Measurements from ENCODE around the gene FURIN. TPM values are rescaled to one million over a fixed set of nuclear protein-coding genes. Genes with fewer than 3 reads are reported as not detected.
A peak's percentile ranks its signal among the peaks of the same experiment; 100 is the strongest.

FURIN gene
- polyA plus RNA-seq, 1 experiment = 30.9 TPM

GRCh38 chr15:90883526-90883975, 15.2 kb downstream of the FURIN start:
- Histone ChIP-seq H3K27me3 (ENCODE audit: control insufficient read depth, insufficient read depth, low read length) (no peaks in the 10 kb centered on the region), H3K36me3 (ENCODE audit: control insufficient read depth, insufficient read depth, low read length) (peaks cover 31% of the 10 kb centered on the region), H3K4me3 (ENCODE audit: low read depth, low read length) (peak overlapping the region; percentile 58; the same call in 1 of the 2 replicates)
- CTCF ChIA-PET = interaction anchor here (2.2 to 4.2 kb wide), 4 partner anchors 15 to 563 kb away, joined by 6 to 73 read pairs (median 42); no protein-coding TSS in a partner anchor
- DNase-seq (ENCODE audit: low read depth) = no peak
- POLR2A ChIA-PET = interaction anchor here (0.5 kb wide), 1 partner anchor 378 kb away, joined by 11 read pairs; no protein-coding TSS in a partner anchor
- TF ChIP-seq CTCF (IDR thresholded peaks at IDR 0.05; ENCODE audit: insufficient read depth, low read depth, low read length) = no peak

GRCh38 chr15:90883976-90884718, 15.8 kb downstream of the FURIN start, which contains the start of gene FES:
Gene FES, plus strand, starts transcription at chr15:90884504. Its CDS starts 542 bp downstream, at chr15:90885046.
- Histone ChIP-seq H3K4me3 (ENCODE audit: low read depth, low read length) (peak within 1 kb of the TSS; percentile 58), H3K27me3 (ENCODE audit: control insufficient read depth, insufficient read depth, low read length) (no peaks in the 10 kb centered on the region), H3K36me3 (ENCODE audit: control insufficient read depth, insufficient read depth, low read length) (peaks cover 30% of the 10 kb centered on the region)
- no peak for DNase-seq (ENCODE audit: low read depth)
- POLR2A ChIA-PET = interaction anchor here (0.5 kb wide), 1 partner anchor 379 kb away, joined by 11 read pairs; no protein-coding TSS in a partner anchor
- CTCF ChIA-PET = interaction anchor here (1.0 to 4.2 kb wide), 10 partner anchors 14 to 590 kb away, joined by 3 to 73 read pairs (median 18); partner anchors contain the start of genes HDDC3 and UNC45A
- TF ChIP-seq CTCF (IDR thresholded peaks at IDR 0.05; ENCODE audit: insufficient read depth, low read depth, low read length) = no peak

- ChIA-PET POLR2A (interaction anchor here (0.6 kb wide), 1 partner anchor 173 kb away, joined by 7 read pairs; no protein-coding TSS in a partner anchor), CTCF (interaction anchor here (0.7 to 4.2 kb wide), 29 partner anchors 11 to 591 kb away, joined by 3 to 73 read pairs (median 6); partner anchors contain the start of genes HDDC3 and UNC45A)
- Histone ChIP-seq H3K36me3 (ENCODE audit: control insufficient read depth, insufficient read depth, low read length) (peaks cover 24% of the 10 kb centered on the region), H3K27me3 (ENCODE audit: control insufficient read depth, insufficient read depth, low read length) (no peaks in the 10 kb centered on the region), H3K4me3 (ENCODE audit: low read depth, low read length) (peak overlapping the region; percentile 58)
- no peak for DNase-seq (ENCODE audit: low read depth)
- no peak for TF ChIP-seq CTCF (IDR thresholded peaks at IDR 0.05; ENCODE audit: insufficient read depth, low read depth, low read length)
Observed at GRCh38 chr15:90884719-90885431, 16.5 kb downstream of the FURIN start.

- peaks cover 20% of the 10 kb centered on the region for H3K36me3 ChIP-seq (ENCODE audit: control insufficient read depth, insufficient read depth, low read length)
- no peaks in the 10 kb centered on the region for H3K27me3 ChIP-seq (ENCODE audit: control insufficient read depth, insufficient read depth, low read length)
- peak; percentile 99 for TF ChIP-seq CTCF (IDR thresholded peaks at IDR 0.05; ENCODE audit: insufficient read depth, low read depth, low read length)
- no peak for DNase-seq (ENCODE audit: low read depth)
- ChIA-PET POLR2A (interaction anchor here (0.6 kb wide), 1 partner anchor 174 kb away, joined by 7 read pairs; no protein-coding TSS in a partner anchor), CTCF (interaction anchor here (0.6 to 4.2 kb wide), 55 partner anchors 10 to 1033 kb away, joined by 3 to 73 read pairs (median 4); partner anchors contain the start of genes BLM, HDDC3 and UNC45A)
- H3K4me3 ChIP-seq (ENCODE audit: low read depth, low read length) = no peak overlapping the region
Observed at GRCh38 chr15:90885432-90886290, 17.3 kb downstream of the FURIN start.

All from BJ (cell line).